ENCODE measurements around the gene FERMT1. TPM values are rescaled to one million over a fixed set of nuclear protein-coding genes. Genes with fewer than 3 reads are reported as not detected.
"Not testable (repeated sequence)": the region's sequence is repeated elsewhere in the genome, so short reads cannot be mapped to it uniquely, and the experiment has no call there.

FERMT1 gene
- total RNA-seq, 1 donor from 2014 or later, result 0.63 TPM

DNA sequence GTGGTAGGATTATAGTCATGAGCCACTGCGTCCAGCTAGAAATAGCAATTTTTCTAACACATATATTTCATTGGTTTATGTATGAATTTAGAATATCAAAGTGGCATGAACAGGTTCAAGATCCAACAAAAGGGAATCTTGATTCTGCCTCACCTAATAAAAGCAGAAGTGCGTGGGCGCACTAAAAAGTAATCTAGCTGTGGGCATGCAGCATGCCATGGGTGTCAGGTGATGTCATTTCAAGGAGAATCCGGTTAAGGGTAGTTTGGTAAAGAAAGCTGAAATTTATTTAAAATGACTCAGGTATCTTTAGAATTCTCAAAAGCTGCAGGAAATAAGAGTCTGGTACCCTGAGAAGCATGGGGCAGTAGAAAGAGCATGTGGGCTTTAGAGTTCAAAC, 86.6 kb downstream of the FERMT1 start:
- Histone ChIP-seq H3K27me3 (ENCODE audit: low read depth) (no peaks in the 10 kb centered on the region), H3K4me3 (no peak overlapping the region), H3K36me3 (peaks cover 73% of the 10 kb centered on the region), H3K9me3 (replicated peaks) (no peaks in the 10 kb centered on the region), H3K4me1 (peaks cover 72% of the 10 kb centered on the region), H3K27ac (replicated peaks) (peak overlapping the region; percentile 83)
- intact Hi-C loops (cut with micrococcal nuclease), result no loop called here
- DNase-seq, result no peak
- TF ChIP-seq, protein P1, sequence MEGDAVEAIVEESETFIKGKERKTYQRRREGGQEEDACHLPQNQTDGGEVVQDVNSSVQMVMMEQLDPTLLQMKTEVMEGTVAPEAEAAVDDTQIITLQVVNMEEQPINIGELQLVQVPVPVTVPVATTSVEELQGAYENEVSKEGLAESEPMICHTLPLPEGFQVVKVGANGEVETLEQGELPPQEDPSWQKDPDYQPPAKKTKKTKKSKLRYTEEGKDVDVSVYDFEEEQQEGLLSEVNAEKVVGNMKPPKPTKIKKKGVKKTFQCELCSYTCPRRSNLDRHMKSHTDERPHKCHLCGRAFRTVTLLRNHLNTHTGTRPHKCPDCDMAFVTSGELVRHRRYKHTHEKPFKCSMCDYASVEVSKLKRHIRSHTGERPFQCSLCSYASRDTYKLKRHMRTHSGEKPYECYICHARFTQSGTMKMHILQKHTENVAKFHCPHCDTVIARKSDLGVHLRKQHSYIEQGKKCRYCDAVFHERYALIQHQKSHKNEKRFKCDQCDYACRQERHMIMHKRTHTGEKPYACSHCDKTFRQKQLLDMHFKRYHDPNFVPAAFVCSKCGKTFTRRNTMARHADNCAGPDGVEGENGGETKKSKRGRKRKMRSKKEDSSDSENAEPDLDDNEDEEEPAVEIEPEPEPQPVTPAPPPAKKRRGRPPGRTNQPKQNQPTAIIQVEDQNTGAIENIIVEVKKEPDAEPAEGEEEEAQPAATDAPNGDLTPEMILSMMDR (IDR thresholded peaks at IDR 0.05; ENCODE audit: borderline replicate concordance), result no peak

DNA sequence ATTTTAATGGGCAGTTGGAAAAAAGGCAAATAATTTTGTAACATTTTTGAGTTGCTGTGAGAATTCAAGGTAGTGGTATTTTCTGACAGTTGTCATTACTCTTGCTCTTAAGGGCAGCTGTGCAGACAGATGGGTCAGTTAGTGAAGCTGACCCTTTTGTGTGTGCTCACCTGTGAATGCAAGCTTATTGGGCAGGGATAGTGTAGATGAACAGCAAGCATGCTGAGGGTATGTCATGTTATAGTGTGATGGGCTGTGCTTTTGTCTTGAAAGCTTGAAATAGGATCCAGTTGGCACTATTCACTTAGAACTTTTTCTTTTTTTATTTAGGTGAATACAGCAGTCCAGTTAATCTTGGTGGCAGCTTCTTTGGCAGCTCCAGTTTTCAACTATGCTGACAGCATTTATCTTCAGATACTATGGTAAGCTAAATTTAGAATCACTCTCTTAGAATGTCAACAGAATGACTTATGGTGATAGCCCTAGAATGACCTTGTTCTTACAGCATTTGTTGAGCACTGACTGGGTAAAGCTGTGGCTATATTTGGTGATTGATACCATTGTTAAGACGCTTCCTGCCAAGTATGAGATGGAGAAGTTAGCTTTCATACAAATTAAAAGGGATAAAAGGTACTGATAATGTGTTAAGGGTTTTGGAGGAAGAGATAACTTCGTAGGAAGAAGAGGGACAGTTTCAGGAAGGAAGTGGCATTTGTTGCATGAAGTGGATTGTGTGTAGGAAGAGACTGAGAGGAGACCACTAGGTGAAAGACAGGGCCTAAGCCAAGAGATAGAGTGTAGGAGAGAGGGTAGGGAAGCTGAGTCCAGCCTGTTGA, 88.5 kb downstream of the FERMT1 start:
- H3K4me3 ChIP-seq, result no peak overlapping the region
- intact Hi-C loops (cut with micrococcal nuclease), result no loop called here
- DNase-seq, result no peak
- TF ChIP-seq, protein P1 (IDR thresholded peaks at IDR 0.05; ENCODE audit: borderline replicate concordance), result no peak
- H3K27ac ChIP-seq (replicated peaks), result peak overlapping the region; percentile 83
- no peaks in the 10 kb centered on the region for H3K27me3 ChIP-seq (ENCODE audit: low read depth)
- H3K9me3 ChIP-seq (replicated peaks), result no peaks in the 10 kb centered on the region
- peaks cover 54% of the 10 kb centered on the region for H3K36me3 ChIP-seq
- peaks cover 91% of the 10 kb centered on the region for H3K4me1 ChIP-seq

DNA sequence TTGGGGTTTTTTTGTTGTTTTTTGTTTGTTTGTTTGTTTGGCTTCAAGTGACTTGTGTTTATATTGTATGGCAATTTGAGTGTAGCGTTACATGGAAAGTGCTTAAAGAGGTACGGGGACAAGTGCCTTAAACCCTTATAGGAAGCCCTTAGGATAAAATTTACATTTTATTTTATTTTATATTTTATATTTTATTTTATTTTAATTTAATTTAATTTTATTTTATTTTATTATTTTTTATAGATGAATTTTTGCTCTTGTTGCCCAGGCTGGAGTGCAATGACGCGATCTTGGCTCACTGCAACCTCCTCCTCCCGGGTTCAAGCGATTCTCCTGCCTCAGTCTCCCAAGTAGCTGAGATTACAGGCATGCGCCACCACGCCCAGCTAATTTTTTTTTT, 89.9 kb downstream of the FERMT1 start:
- peaks cover 95% of the 10 kb centered on the region for H3K4me1 ChIP-seq
- peaks cover 41% of the 10 kb centered on the region for H3K36me3 ChIP-seq
- H3K9me3 ChIP-seq (replicated peaks); H3K27me3 ChIP-seq (ENCODE audit: low read depth); intact Hi-C loops (cut with micrococcal nuclease); DNase-seq; H3K4me3 ChIP-seq: not testable (repeated sequence)
- peak overlapping the region; percentile 83 for H3K27ac ChIP-seq (replicated peaks)

DNA sequence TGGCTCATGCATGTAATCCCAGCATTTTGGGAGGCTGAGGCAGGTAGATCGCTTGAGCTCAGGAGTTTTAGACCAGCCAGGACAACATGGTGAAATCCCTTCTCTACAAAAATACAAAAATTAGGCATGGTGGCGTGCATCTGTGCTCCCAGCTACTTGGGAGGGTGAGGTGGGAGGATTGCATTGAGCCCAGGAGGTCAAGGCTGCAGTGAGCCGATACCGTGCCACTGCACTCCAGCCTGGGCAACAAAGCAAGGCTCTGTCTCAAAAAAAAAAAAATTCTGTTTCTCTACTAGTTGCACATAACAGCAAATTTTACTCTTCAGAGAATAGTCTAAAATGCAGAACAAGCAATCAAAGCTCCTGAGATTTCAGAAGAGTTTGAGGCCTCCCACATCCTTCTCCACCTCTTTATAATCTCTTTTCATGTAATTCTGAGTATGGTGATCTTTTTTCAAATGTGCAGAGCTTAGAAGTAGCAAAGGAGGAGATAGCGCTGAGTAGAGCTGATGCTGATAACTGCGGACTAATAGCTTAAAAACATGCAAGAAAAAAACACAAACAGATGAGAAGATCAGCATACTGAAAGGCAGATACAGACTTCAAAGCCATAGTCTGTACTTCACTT, 92.3 kb downstream of the FERMT1 start:
- DNase-seq, result no peak
- TF ChIP-seq, protein P1 (IDR thresholded peaks at IDR 0.05; ENCODE audit: borderline replicate concordance), result no peak
- H3K27ac ChIP-seq (replicated peaks), result peak overlapping the region; percentile 49
- intact Hi-C loops (cut with micrococcal nuclease), result no loop called here
- peaks cover 86% of the 10 kb centered on the region for H3K4me1 ChIP-seq
- H3K4me3 ChIP-seq, result no peak overlapping the region
- no peaks in the 10 kb centered on the region for H3K9me3 ChIP-seq (replicated peaks)
- peaks cover 23% of the 10 kb centered on the region for H3K36me3 ChIP-seq
- H3K27me3 ChIP-seq (ENCODE audit: low read depth), result no peaks in the 10 kb centered on the region

DNA sequence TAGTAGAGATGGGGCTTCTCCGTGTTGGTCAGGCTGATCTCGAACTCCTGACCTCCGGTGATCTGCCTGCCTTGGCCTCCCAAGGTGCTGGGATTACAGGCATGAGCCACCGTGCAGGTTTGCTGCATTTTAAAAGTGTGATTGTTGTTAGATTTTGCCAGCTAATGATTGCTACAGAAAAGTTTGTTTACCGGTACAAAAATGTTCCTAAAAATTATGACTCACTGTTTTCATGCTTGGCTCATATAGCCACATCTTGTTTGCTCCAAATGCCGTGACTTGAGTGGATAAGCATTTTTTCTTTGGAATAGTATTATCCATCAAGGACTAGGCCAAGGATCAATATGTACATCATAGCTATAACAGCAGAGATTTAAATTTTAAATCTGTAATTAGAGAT, 93.3 kb downstream of the FERMT1 start:
- TF ChIP-seq, protein P1 (IDR thresholded peaks at IDR 0.05; ENCODE audit: borderline replicate concordance), result no peak
- Histone ChIP-seq H3K4me3 (no peak overlapping the region), H3K36me3 (peaks cover 29% of the 10 kb centered on the region), H3K27ac (replicated peaks) (peak overlapping the region; percentile 49), H3K27me3 (ENCODE audit: low read depth) (no peaks in the 10 kb centered on the region), H3K9me3 (replicated peaks) (peaks cover 7% of the 10 kb centered on the region), H3K4me1 (peaks cover 77% of the 10 kb centered on the region)
- intact Hi-C loops (cut with micrococcal nuclease), result no loop called here
- DNase-seq, result no peak

DNA sequence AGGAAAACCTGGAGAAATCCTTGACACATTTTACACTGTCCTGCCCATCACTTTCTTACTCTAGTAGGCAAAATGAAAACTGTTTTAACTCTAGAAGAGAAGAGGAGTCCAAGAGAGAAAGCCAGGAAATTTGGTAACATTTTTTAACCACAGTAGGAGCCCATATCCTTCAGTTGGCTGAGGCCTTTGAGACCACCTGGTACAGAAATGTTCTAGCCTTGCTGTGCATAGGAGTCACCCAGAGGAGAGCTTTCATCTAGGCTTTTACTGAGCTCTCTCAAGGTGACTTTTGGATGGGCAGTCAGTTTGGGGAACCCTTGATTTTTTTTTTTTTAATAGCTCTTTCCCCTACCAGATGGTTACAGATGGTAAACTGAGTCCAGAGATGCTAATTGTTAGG, 94.0 kb downstream of the FERMT1 start:
- Histone ChIP-seq H3K27ac (replicated peaks) (peak overlapping the region; percentile 49), H3K4me3 (no peak overlapping the region), H3K27me3 (ENCODE audit: low read depth) (no peaks in the 10 kb centered on the region), H3K4me1 (peaks cover 71% of the 10 kb centered on the region), H3K36me3 (peaks cover 36% of the 10 kb centered on the region), H3K9me3 (replicated peaks) (peaks cover 7% of the 10 kb centered on the region)
- intact Hi-C loops (cut with micrococcal nuclease), result no loop called here
- TF ChIP-seq, protein P1 (IDR thresholded peaks at IDR 0.05; ENCODE audit: borderline replicate concordance), result no peak
- no peak for DNase-seq
